Activated CD8-positive, alpha-beta memory T cell treated with anti-CD3 and anti-CD28 coated beads, Interleukin-2, amount 50 U/mL, for 24 hours (primary cell): Measurements from ENCODE around the gene SERINC3.

ENCODE experiments used
- DNase-seq: peaks from one replicate; pipeline ENCODE4 v3.0.0-alpha.2; 2020; ENCODE audit errors: extremely low read depth

The SERINC3 gene

DNA sequence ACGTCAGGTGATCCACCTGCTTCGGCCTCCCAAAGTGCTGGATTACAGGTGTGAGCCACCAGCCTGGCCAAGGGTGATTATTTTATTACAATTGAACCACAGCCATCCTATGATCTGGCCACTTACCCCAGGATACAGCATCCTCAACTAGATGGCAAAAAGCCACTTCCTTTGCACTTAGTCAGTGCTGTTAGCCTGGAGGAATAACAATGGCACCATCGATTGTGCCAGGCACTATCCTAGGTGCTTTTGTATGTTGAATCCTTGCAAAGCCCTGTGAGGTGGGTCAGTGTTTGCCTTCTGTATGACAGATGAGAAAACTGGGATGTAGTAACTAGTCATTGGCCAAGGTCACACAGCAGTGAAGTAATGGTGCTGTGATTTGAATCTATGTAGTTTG is 57.4 kb downstream of the SERINC3 start:
- no peak for DNase-seq

DNA sequence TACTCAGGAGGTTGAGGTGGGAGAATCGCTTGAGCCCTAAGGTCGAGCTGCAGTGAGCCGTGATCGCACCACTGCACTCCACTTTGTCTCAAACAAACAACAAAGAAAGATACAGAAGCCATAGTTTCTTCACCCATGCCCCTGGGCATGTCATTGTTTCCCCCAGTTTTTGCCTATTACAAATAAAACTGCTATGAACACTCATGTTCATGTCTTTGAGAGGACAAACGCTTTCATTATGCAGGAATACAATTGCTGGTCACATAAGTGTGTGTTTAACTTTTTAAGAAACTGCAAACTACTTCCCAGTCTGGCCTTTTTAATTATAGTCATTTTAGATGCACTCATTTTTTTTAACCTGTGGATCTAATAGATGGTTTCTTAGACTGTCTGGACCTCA is 58.4 kb downstream of the SERINC3 start:
- DNase-seq: no peak

GRCh38 chr20:44461803-44462174 is 60.1 kb downstream of the SERINC3 start:
- DNase-seq: no peak

GRCh38 chr20:44461142-44461802 is 60.6 kb downstream of the SERINC3 start:
- DNase-seq: no peak

- no peak for DNase-seq
These were observed 61.1 kb downstream of the SERINC3 start for GRCh38 chr20:44460795-44461141.

GRCh38 chr20:44459271-44459670 is 62.6 kb downstream of the SERINC3 start:
- DNase-seq: no peak

- no peak for DNase-seq
These were observed 64.9 kb downstream of the SERINC3 start for GRCh38 chr20:44457016-44457415.

DNA sequence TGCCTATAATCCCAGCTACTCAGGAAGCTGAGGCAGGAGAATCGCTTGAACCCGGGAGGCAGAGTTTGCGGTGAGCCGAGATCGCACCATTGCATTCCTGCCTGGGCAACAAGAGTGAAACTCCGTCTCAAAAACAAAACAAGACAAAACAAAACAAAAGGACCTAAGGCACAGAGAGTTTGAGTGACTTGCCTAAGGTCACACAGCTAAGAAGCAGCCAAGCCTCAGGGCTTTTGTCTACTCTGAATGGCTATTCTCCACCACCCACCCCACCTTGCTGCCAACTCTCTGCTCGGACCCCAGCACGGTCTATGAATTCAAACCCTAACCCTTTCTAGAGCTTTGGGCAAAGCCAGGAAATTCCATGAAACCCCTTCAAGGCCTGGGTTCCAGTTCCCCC is 65.3 kb downstream of the SERINC3 start:
- no peak for DNase-seq

GRCh38 chr20:44455126-44455525 is 66.7 kb downstream of the SERINC3 start:
- DNase-seq: no peak

- DNase-seq: no peak
These were observed 67.4 kb downstream of the SERINC3 start for GRCh38 chr20:44454306-44454963.

GRCh38 chr20:44450903-44451450 is 70.9 kb downstream of the SERINC3 start:
- no peak for DNase-seq

GRCh38 chr20:44450281-44450889 is 71.5 kb downstream of the SERINC3 start:
- DNase-seq: no peak

GRCh38 chr20:44449864-44450263 is 72.0 kb downstream of the SERINC3 start:
- DNase-seq: no peak

DNA sequence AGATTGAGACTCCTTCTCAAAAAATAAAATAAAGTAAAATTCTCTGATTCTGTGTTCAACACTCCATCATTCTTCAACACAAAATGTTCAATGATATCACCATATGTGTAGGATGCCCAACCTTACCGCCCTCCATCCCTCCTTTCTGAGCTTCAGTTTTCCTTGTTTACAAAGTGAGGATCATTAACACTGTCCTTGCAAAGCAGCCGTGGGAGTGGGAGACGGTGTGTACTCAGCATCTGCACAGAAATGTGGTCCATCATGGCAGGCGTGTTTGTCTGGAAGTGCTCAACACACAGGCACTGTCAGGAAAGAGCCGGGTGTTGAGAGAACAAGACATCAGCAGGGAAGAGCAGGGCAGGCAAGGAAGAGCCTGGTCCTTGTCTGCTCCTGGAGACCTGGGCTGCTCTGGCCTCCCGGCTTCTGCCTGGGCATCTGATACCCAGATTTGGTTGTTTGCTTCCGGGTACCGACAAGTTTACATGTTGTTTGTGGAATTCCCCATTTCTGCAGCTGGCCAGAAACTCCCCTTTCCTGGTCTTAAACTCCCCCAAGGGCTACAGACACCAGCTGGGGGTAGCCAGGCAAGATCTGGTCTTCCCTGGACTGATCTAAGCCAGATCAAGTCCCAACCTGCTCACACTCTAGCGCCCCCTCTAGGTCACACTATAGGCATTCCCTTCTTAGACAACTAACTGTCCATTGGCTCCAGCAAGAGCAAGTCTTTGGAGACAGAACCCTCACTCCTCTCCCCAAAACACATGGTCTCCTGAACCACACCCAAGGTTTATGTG is 72.9 kb downstream of the SERINC3 start:
- DNase-seq: no peak

DNA sequence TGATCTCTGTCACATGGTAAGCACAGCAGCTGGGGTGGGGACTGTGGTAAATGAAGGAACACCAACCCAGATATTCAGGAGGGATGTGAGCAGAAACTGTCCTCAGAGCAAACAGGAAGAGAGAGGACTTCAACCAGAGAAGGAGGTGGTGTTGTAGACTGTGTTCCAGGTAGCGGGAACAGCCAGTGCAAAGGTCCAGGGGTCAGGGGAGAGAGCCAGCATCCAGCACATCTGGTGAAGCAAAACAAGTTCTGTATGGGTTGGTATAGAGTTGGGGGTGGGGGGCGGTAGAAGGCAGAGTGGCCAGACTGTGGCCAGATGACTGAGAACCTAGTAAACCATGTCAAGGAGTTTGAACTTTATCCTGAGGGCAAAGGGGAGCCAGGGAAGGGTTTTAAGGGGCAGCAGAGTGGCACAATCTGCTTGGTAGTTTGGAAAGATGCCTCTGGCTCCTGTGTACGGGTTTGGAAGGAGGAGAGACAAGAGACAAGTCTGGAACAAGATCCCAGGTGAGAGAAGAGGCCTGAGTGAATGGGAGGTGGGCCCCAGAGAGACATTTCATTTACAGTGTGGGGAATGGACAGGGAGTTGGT is 73.9 kb downstream of the SERINC3 start:
- DNase-seq: no peak
